Thyroid gland (tissue), 4 donors: ENCODE results near the gene EID2B. TPM values are rescaled to one million over a fixed set of nuclear protein-coding genes. Genes with fewer than 3 reads are reported as not detected.

ENCODE experiments used
- DNase-seq, 2 donors: peaks; one replicate each; pipeline ENCODE4 v3.0.0-alpha.2; 2019
- H3K27ac ChIP-seq, 3 donors: fragments of 200-600 bp; sonication (generic); 1 replicate in 2 of 3; 2 replicates in 1 of 3; pipeline ENCODE4 v1.5.1; 2016 to 2019; ENCODE audit warnings: mild to moderate bottlenecking in 1 of 3, moderate library complexity in 1 of 3
- H3K27me3 ChIP-seq: fragments of 200-600 bp; sonication (generic); one replicate; pipeline ENCODE4 v1.5.1; 2019
- H3K36me3 ChIP-seq, 2 donors: fragments of 200-600 bp; sonication (generic); one replicate each; pipeline ENCODE4 v1.5.1; 2016 to 2019
- H3K4me1 ChIP-seq, 2 donors: fragments of 200-600 bp; sonication (generic); one replicate each; pipeline ENCODE4 v1.5.1; 2017 to 2019
- H3K4me3 ChIP-seq, 3 donors: fragments of 200-600 bp; sonication (generic); replicated peaks in 1 of 3; 1 replicate in 2 of 3; 2 replicates in 1 of 3; pipeline ENCODE4 v1.5.1; 2016; ENCODE audit warnings: mild to moderate bottlenecking in 1 of 3
- H3K9me3 ChIP-seq: fragments of 200-600 bp; sonication (generic); one replicate; pipeline ENCODE4 v1.5.1; 2017
- CTCF ChIP-seq, 6 experiments: fragments of 200-600 bp in 3 of 6; fragments of 450-650 bp in 3 of 6; sonication (generic) in 3 of 6; IDR thresholded peaks; one replicate each; pipeline ENCODE4 v1.5.1; 2016 to 2019; ENCODE audit warnings: antibody characterized with exemption in 6 of 6, mild to moderate bottlenecking in 2 of 6, inconsistent platforms in 1 of 6, moderate library complexity in 1 of 6
- POLR2A ChIP-seq, 2 donors: fragments of 450-650 bp; IDR thresholded peaks; one replicate each; pipeline ENCODE4 v1.6.1; 2017; ENCODE audit warnings: antibody characterized with exemption in 2 of 2, mild to moderate bottlenecking in 2 of 2, moderate library complexity in 1 of 2
- WGBS, 2 donors: methylation state at CpG; one replicate each; pipeline ENCODE4 v1.1.5; 2017; 5-methylcytosine and 5-hydroxymethylcytosine counted together
- intact Hi-C: fragments of 100-400 bp; cut with DNase I; formaldehyde crosslinking; loops from one replicate; pipeline ENCODE4 v1.15.1; 2023
- total RNA-seq, 4 donors: library from RNA; depleted of rRNA; stranded (reverse); fragments of >200 nt; gene quantifications; one replicate each; pipeline ENCODE4 v1.2.3, GENCODE V29; 2016

Gene EID2B
- total RNA-seq, 4 donors from 2014 or later, result 2.4 to 7.1 (median 4.4) TPM

- 22 to 28% methylated on average over 12 of the region's 12 CpGs for WGBS, 2 donors
- no peaks in the 10 kb centered on the region for H3K36me3 ChIP-seq
- intact Hi-C loops, result loop anchor here (2.0 to 10.0 kb wide), 2 partner anchors 60 to 88 kb away; partner anchors contain the start of gene SUPT5H
These were observed 406 bp upstream of the EID2B start for GRCh38 chr19:39533003-39533512.

GRCh38 chr19:39531834-39532232, 819 bp downstream of the EID2B start:
- DNase-seq, result no peak
- Histone ChIP-seq H3K27me3 (no peaks in the 10 kb centered on the region), H3K4me3 (peak overlapping the region; percentile 30 to 95 (median 60)), H3K27ac (peak overlapping the region in 2 of 3 donors; percentile 58 to 74), H3K4me1 (peaks cover 0 to 5% of the 10 kb centered on the region in 2 donors), H3K9me3 (no peaks in the 10 kb centered on the region), H3K36me3 (no peaks in the 10 kb centered on the region)
- TF ChIP-seq CTCF (IDR thresholded peaks at IDR 0.05) (no peak), POLR2A (IDR thresholded peaks at IDR 0.05) (no peak)
- WGBS, 2 donors, result 30 to 40% methylated on average over 14 of the region's 14 CpGs
- intact Hi-C loops, result loop anchor here (2.0 to 10.0 kb wide), 2 partner anchors 59 to 87 kb away; partner anchors contain the start of gene SUPT5H

More at GRCh38 chr19:39533003-39533512, 406 bp upstream of the EID2B start:
- H3K27ac ChIP-seq, result no peak overlapping the region
- H3K27me3 ChIP-seq, result no peaks in the 10 kb centered on the region
- DNase-seq, result no peak
- H3K9me3 ChIP-seq, result no peaks in the 10 kb centered on the region
- TF ChIP-seq POLR2A (IDR thresholded peaks at IDR 0.05) (no peak), CTCF (IDR thresholded peaks at IDR 0.05) (no peak)
- no peak overlapping the region for H3K4me3 ChIP-seq
- peaks cover 0 to 5% of the 10 kb centered on the region in 2 donors for H3K4me1 ChIP-seq

GRCh38 chr19:39525205-39525604, 7.4 kb downstream of the EID2B start:
- no peaks in the 10 kb centered on the region for H3K27me3 ChIP-seq
- H3K9me3 ChIP-seq, result no peaks in the 10 kb centered on the region
- no peak for DNase-seq
- H3K27ac ChIP-seq, result no peak overlapping the region
- peaks cover 7 to 13% of the 10 kb centered on the region in 2 donors for H3K4me1 ChIP-seq
- 93 to 98% methylated on average over 3 of the region's 3 CpGs for WGBS, 2 donors
- TF ChIP-seq POLR2A (IDR thresholded peaks at IDR 0.05) (no peak), CTCF (IDR thresholded peaks at IDR 0.05) (no peak)
- H3K36me3 ChIP-seq, result no peaks in the 10 kb centered on the region
- no peak overlapping the region for H3K4me3 ChIP-seq
- intact Hi-C loops, result no loop called here

GRCh38 chr19:39524495-39524894, 8.2 kb downstream of the EID2B start:
- no peak for TF ChIP-seq POLR2A (IDR thresholded peaks at IDR 0.05)
- TF ChIP-seq CTCF (IDR thresholded peaks at IDR 0.05), result no peak
- H3K4me3 ChIP-seq, result no peak overlapping the region
- WGBS, 2 donors, result 90 to 94% methylated on average over 8 of the region's 8 CpGs

More at GRCh38 chr19:39524495-39524894, 8.2 kb downstream of the EID2B start:
- intact Hi-C loops, result no loop called here
- Histone ChIP-seq H3K27ac (no peak overlapping the region), H3K36me3 (no peaks in the 10 kb centered on the region), H3K4me1 (peaks cover 10 to 16% of the 10 kb centered on the region in 2 donors), H3K27me3 (no peaks in the 10 kb centered on the region), H3K9me3 (no peaks in the 10 kb centered on the region)
- no peak for DNase-seq
